OCI-LY3 (cell line): ENCODE results near the gene POLA2.

Source experiments
- H2AFZ ChIP-seq: fragments of 200-600, 300-600 bp; shearing (Covaris generic); 2 replicates; pipeline ENCODE4 v1.6.0; 2014; ENCODE audit warnings: antibody characterized with exemption, low read depth, low read length
- H3K27ac ChIP-seq: fragments of 200-600, 300-600 bp; sonication (generic); 2 replicates; pipeline ENCODE4 v1.5.1; 2014; ENCODE audit warnings: mild to moderate bottlenecking, low read length, moderate library complexity, mixed read lengths
- H3K27me3 ChIP-seq: fragments of 200-600, 300-600 bp; sonication (generic); 2 replicates; pipeline ENCODE4 v1.6.1; 2014; ENCODE audit warnings: low read depth, low read length, mixed read lengths
- H3K36me3 ChIP-seq: fragments of 200-600, 300-600 bp; sonication (generic); replicated peaks from 2 replicates; pipeline ENCODE3; 2014; ENCODE audit warnings: low read depth, low read length, mixed read lengths
- H3K4me1 ChIP-seq: fragments of 300-600, 200-600 bp; sonication (generic); 2 replicates; pipeline ENCODE4 v1.6.1; 2014; ENCODE audit warnings: low read length, mixed read lengths
- H3K4me2 ChIP-seq: fragments of 200-600, 300-600 bp; sonication (generic); 2 replicates; pipeline ENCODE4 v1.6.1; 2014; ENCODE audit warnings: low read length, mixed read lengths
- H3K4me3 ChIP-seq: fragments of 300-600, 200-600 bp; sonication (generic); 2 replicates; pipeline ENCODE4 v1.5.1; 2014; ENCODE audit warnings: antibody characterized with exemption, mild to moderate bottlenecking, low read length, moderate library complexity
- H3K79me2 ChIP-seq: fragments of 300-600, 200-600 bp; shearing (Covaris generic); 2 replicates; pipeline ENCODE4 v1.6.1; 2014; ENCODE audit warnings: mild to moderate bottlenecking, low read length, mixed read lengths
- H3K9ac ChIP-seq: fragments of 300-600, 200-600 bp; shearing (Covaris generic); 2 replicates; pipeline ENCODE4 v1.6.0; 2014; ENCODE audit warnings: mild to moderate bottlenecking, low read length, moderate library complexity
- H3K9me3 ChIP-seq: fragments of 200-600, 300-600 bp; shearing (Covaris generic); 2 replicates; pipeline ENCODE4 v1.6.1; 2014; ENCODE audit warnings: low read length, mixed read lengths; ENCODE audit not compliant: insufficient read depth
- H4K20me1 ChIP-seq: fragments of 200-600, 300-600 bp; sonication (generic); 2 replicates; pipeline ENCODE4 v1.6.1; 2016; ENCODE audit warnings: low read length, mixed read lengths; ENCODE audit not compliant: insufficient read depth
- EZH2phosphoT487 ChIP-seq: fragments of 200-600 bp; shearing (Covaris generic); IDR thresholded peaks from 2 replicates; pipeline ENCODE4 v1.6.1; 2018; ENCODE audit warnings: antibody characterized with exemption, mixed run types, low read depth
- TF ChIP-seq, protein P1 (sequence below): fragments of 200-600, 300-600 bp; sonication (generic); IDR thresholded peaks from 2 replicates; pipeline ENCODE4 v1.5.1; 2014; ENCODE audit warnings: antibody characterized with exemption, low read length, low read depth

The POLA2 gene

GRCh38 chr11:65308281-65308891 is 46.6 kb downstream of the POLA2 start:
- TF ChIP-seq, protein P1, sequence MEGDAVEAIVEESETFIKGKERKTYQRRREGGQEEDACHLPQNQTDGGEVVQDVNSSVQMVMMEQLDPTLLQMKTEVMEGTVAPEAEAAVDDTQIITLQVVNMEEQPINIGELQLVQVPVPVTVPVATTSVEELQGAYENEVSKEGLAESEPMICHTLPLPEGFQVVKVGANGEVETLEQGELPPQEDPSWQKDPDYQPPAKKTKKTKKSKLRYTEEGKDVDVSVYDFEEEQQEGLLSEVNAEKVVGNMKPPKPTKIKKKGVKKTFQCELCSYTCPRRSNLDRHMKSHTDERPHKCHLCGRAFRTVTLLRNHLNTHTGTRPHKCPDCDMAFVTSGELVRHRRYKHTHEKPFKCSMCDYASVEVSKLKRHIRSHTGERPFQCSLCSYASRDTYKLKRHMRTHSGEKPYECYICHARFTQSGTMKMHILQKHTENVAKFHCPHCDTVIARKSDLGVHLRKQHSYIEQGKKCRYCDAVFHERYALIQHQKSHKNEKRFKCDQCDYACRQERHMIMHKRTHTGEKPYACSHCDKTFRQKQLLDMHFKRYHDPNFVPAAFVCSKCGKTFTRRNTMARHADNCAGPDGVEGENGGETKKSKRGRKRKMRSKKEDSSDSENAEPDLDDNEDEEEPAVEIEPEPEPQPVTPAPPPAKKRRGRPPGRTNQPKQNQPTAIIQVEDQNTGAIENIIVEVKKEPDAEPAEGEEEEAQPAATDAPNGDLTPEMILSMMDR, result no peak
- no peak for TF ChIP-seq EZH2phosphoT487
- no peaks in the 10 kb centered on the region for H4K20me1 ChIP-seq
- peaks cover 5% of the 10 kb centered on the region for H3K27me3 ChIP-seq
- H3K79me2 ChIP-seq, result no peaks in the 10 kb centered on the region
- H3K36me3 ChIP-seq, result peaks cover 8% of the 10 kb centered on the region
- H3K4me3 ChIP-seq, result no peak overlapping the region
- H3K9ac ChIP-seq, result no peak overlapping the region
- H3K4me1 ChIP-seq, result peaks cover 7% of the 10 kb centered on the region
- no peak overlapping the region for H3K27ac ChIP-seq
- H3K9me3 ChIP-seq, result no peaks in the 10 kb centered on the region
- H3K4me2 ChIP-seq, result no peak overlapping the region
- no peak overlapping the region for H2AFZ ChIP-seq

- no peak overlapping the region for H2AFZ ChIP-seq
- no peak overlapping the region for H3K4me3 ChIP-seq
- H3K9me3 ChIP-seq, result no peaks in the 10 kb centered on the region
- H3K79me2 ChIP-seq, result no peaks in the 10 kb centered on the region
- no peak overlapping the region for H3K4me2 ChIP-seq
- H3K27me3 ChIP-seq, result peaks cover 11% of the 10 kb centered on the region
- peaks cover 2% of the 10 kb centered on the region for H3K36me3 ChIP-seq
- H3K4me1 ChIP-seq, result peaks cover 7% of the 10 kb centered on the region
- TF ChIP-seq, protein P1, result no peak
- no peak for TF ChIP-seq EZH2phosphoT487
- H3K27ac ChIP-seq, result no peak overlapping the region
- no peak overlapping the region for H3K9ac ChIP-seq
- H4K20me1 ChIP-seq, result no peaks in the 10 kb centered on the region
Observed at GRCh38 chr11:65309006-65309405, 47.2 kb downstream of the POLA2 start.

DNA sequence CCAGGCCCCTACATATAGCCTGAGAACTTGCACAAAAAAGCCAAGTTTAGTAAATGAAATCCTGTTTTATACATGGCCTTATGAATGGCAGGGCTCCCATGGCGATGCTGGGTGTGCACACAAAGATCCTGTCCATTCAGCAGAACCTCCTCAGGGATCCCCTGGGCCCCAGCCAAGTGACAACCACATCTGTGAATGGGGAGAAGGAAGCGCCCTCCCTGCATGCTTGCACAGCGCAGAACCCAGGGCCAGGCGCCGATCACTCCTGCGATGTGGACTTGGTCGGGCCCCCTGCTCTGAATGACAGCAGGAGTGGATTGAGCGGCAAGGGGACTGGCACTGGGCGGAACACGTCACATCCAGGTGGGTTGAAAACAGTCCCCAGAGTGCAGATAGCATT is 48.5 kb downstream of the POLA2 start:
- no peaks in the 10 kb centered on the region for H3K36me3 ChIP-seq
- H3K27ac ChIP-seq, result no peak overlapping the region
- H3K4me1 ChIP-seq, result peaks cover 9% of the 10 kb centered on the region
- peaks cover 14% of the 10 kb centered on the region for H3K27me3 ChIP-seq
- no peak overlapping the region for H3K4me3 ChIP-seq
- no peak overlapping the region for H3K4me2 ChIP-seq
- no peaks in the 10 kb centered on the region for H4K20me1 ChIP-seq
- no peaks in the 10 kb centered on the region for H3K79me2 ChIP-seq
- H3K9ac ChIP-seq, result no peak overlapping the region
- H3K9me3 ChIP-seq, result no peaks in the 10 kb centered on the region
- H2AFZ ChIP-seq, result no peak overlapping the region
- no peak for TF ChIP-seq EZH2phosphoT487
- TF ChIP-seq, protein P1, result no peak

GRCh38 chr11:65310736-65311135 is 49.0 kb downstream of the POLA2 start:
- Histone ChIP-seq H4K20me1 (no peaks in the 10 kb centered on the region), H3K4me2 (no peak overlapping the region), H3K27ac (no peak overlapping the region), H2AFZ (no peak overlapping the region), H3K27me3 (peaks cover 14% of the 10 kb centered on the region), H3K36me3 (no peaks in the 10 kb centered on the region), H3K4me3 (no peak overlapping the region), H3K9me3 (no peaks in the 10 kb centered on the region), H3K4me1 (peaks cover 10% of the 10 kb centered on the region), H3K79me2 (no peaks in the 10 kb centered on the region), H3K9ac (no peak overlapping the region)
- TF ChIP-seq, protein P1, result no peak
- TF ChIP-seq EZH2phosphoT487, result no peak
